ENCODE results near the gene TGM4.

Gene TGM4

DNA sequence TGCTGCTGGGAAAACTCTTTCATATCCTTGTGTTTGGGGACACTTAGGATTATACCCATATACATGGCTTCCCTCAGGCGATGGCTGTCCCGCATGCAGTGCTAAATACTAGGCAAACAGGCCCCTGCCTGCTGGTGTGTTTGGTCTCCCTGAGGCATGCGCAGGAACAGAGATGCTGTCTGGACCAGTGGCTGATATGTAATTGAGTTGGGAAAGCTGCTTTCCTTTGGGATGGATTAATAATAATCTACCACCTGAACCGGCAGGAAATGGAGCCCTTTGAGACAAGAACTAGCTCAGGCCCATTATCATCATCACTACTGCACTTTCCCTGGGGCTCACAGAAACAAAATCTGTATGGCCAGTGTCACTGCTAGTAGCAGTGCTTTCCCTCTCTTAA, 83.6 kb downstream of the TGM4 start:
- ChIA-PET POLR2A (no interaction called here), CTCF (no interaction called here)
- Histone ChIP-seq H3K27ac (ENCODE audit: extremely low read depth, low read depth, low read length) (no peak overlapping the region), H3K9me3 (ENCODE audit: control insufficient read depth, insufficient read depth, low read depth, low read length) (no peaks in the 10 kb centered on the region), H3K4me1 (ENCODE audit: control insufficient read depth, insufficient read depth, low read length) (no peaks in the 10 kb centered on the region), H3K36me3 (ENCODE audit: control insufficient read depth in 2 of 2, insufficient read depth in 1 of 2, low read length in 2 of 2) (peaks cover 0 to 39% of the 10 kb centered on the region in 2 experiments; a peak in 1 of 3 replicates), H3K4me3 (ENCODE audit: low read depth, low read length) (no peak overlapping the region)
- TF ChIP-seq SETDB1 (IDR thresholded peaks at IDR 0.05; ENCODE audit: insufficient read length, low read length) (no peak), PATZ1 (tag by site-specific recombination; IDR thresholded peaks at IDR 0.05) (no peak), ZNF677 (tag by site-specific recombination; IDR thresholded peaks at IDR 0.05) (no peak), ZNF704 (tag by site-specific recombination; IDR thresholded peaks at IDR 0.05) (no peak), BCL6B (tag by site-specific recombination; IDR thresholded peaks at IDR 0.05) (no peak), ZNF138 (tag by site-specific recombination; IDR thresholded peaks at IDR 0.05; ENCODE audit: borderline replicate concordance) (no peak), PRDM10 (tag by site-specific recombination; IDR thresholded peaks at IDR 0.05) (no peak), KLF7 (tag by site-specific recombination; IDR thresholded peaks at IDR 0.05; ENCODE audit: borderline replicate concordance) (no peak), ZNF184 (tag by site-specific recombination; IDR thresholded peaks at IDR 0.05) (no peak), ZNF548 (tag by site-specific recombination; IDR thresholded peaks at IDR 0.05) (no peak)
- TF ChIP-seq, protein P1, sequence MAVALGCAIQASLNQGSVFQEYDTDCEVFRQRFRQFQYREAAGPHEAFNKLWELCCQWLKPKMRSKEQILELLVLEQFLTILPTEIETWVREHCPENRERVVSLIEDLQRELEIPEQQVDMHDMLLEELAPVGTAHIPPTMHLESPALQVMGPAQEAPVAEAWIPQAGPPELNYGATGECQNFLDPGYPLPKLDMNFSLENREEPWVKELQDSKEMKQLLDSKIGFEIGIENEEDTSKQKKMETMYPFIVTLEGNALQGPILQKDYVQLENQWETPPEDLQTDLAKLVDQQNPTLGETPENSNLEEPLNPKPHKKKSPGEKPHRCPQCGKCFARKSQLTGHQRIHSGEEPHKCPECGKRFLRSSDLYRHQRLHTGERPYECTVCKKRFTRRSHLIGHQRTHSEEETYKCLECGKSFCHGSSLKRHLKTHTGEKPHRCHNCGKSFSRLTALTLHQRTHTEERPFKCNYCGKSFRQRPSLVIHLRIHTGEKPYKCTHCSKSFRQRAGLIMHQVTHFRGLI (tag by site-specific recombination; IDR thresholded peaks at IDR 0.05) = no peak
- TF ChIP-seq, protein P2, sequence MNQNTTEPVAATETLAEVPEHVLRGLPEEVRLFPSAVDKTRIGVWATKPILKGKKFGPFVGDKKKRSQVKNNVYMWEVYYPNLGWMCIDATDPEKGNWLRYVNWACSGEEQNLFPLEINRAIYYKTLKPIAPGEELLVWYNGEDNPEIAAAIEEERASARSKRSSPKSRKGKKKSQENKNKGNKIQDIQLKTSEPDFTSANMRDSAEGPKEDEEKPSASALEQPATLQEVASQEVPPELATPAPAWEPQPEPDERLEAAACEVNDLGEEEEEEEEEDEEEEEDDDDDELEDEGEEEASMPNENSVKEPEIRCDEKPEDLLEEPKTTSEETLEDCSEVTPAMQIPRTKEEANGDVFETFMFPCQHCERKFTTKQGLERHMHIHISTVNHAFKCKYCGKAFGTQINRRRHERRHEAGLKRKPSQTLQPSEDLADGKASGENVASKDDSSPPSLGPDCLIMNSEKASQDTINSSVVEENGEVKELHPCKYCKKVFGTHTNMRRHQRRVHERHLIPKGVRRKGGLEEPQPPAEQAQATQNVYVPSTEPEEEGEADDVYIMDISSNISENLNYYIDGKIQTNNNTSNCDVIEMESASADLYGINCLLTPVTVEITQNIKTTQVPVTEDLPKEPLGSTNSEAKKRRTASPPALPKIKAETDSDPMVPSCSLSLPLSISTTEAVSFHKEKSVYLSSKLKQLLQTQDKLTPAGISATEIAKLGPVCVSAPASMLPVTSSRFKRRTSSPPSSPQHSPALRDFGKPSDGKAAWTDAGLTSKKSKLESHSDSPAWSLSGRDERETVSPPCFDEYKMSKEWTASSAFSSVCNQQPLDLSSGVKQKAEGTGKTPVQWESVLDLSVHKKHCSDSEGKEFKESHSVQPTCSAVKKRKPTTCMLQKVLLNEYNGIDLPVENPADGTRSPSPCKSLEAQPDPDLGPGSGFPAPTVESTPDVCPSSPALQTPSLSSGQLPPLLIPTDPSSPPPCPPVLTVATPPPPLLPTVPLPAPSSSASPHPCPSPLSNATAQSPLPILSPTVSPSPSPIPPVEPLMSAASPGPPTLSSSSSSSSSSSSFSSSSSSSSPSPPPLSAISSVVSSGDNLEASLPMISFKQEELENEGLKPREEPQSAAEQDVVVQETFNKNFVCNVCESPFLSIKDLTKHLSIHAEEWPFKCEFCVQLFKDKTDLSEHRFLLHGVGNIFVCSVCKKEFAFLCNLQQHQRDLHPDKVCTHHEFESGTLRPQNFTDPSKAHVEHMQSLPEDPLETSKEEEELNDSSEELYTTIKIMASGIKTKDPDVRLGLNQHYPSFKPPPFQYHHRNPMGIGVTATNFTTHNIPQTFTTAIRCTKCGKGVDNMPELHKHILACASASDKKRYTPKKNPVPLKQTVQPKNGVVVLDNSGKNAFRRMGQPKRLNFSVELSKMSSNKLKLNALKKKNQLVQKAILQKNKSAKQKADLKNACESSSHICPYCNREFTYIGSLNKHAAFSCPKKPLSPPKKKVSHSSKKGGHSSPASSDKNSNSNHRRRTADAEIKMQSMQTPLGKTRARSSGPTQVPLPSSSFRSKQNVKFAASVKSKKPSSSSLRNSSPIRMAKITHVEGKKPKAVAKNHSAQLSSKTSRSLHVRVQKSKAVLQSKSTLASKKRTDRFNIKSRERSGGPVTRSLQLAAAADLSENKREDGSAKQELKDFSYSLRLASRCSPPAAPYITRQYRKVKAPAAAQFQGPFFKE (tag by site-specific recombination; IDR thresholded peaks at IDR 0.05; ENCODE audit: borderline replicate concordance) = no peak

All from HEK293 (cell line).